Epithelial cell of proximal tubule (primary cell): ENCODE measurements around the gene BACH2. TPM values are rescaled to one million over a fixed set of nuclear protein-coding genes. Genes with fewer than 3 reads are reported as not detected.

ENCODE experiments used
- DNase-seq: peaks from one replicate; pipeline ENCODE4 v3.0.0-alpha.2; 2011; ENCODE audit warnings: low read depth
- H3K4me3 ChIP-seq: 2 replicates; pipeline ENCODE4 v1.5.1; 2011; ENCODE audit warnings: low read depth, mild to moderate bottlenecking, low read length
- CTCF ChIP-seq: conservative IDR thresholded peaks from 2 replicates; pipeline ENCODE4 v1.5.1; 2012; ENCODE audit warnings: low read depth, mild to moderate bottlenecking, low read length
- total RNA-seq: library from RNA; depleted of rRNA; stranded (reverse); fragments of >200 nt; gene quantifications from 2 replicates; pipeline ENCODE4 v1.2.3, GENCODE V29; 2015

Gene BACH2
- total RNA-seq, 1 donor from 2014 or later: 0.69 TPM

GRCh38 chr6:90315986-90316385 lies 19.3 kb upstream of the BACH2 start:
- DNase-seq: no peak
- no peak overlapping the region for H3K4me3 ChIP-seq
- TF ChIP-seq CTCF: no peak

DNA sequence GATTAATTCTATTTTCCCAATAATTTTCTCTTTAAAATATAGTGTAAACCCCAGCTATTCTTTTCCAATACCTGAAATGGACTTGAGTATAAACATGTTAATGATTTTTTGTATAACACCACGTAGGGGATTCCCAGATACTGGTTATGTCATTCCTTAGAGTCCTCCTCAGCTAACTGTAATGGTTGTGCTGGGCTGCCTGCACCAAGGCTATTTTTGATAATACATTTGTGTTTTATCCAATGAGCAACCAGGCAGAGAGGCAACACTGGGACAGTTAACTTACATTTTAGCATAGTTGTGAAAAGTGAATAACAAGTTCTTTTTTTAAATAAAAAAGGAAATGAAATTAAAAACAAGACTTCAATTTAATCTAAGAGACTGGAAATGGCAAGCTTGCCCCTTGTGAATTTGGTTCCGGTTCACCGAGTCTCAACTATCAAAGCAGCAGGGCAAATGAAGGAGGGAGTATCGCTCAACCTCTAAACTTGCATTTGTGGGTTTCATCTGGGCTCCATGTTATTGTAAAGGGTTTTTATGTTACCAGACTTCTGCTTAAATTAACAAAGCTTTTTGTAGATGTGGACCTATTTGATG lies 18.8 kb upstream of the BACH2 start:
- no peak overlapping the region for H3K4me3 ChIP-seq
- no peak for DNase-seq
- no peak for TF ChIP-seq CTCF

- DNase-seq: no peak
- TF ChIP-seq CTCF: no peak
- no peak overlapping the region for H3K4me3 ChIP-seq
Observed at GRCh38 chr6:90314514-90314913, 17.9 kb upstream of the BACH2 start.

- DNase-seq: no peak
- TF ChIP-seq CTCF: no peak
- no peak overlapping the region for H3K4me3 ChIP-seq
Observed at GRCh38 chr6:90311569-90311968, 14.9 kb upstream of the BACH2 start.

GRCh38 chr6:90305800-90306448 lies 9.3 kb upstream of the BACH2 start:
- H3K4me3 ChIP-seq: no peak overlapping the region
- no peak for DNase-seq
- TF ChIP-seq CTCF: no peak

- no peak for TF ChIP-seq CTCF
- DNase-seq: no peak
- no peak overlapping the region for H3K4me3 ChIP-seq
Observed at GRCh38 chr6:90304308-90304707, 7.7 kb upstream of the BACH2 start.

- TF ChIP-seq CTCF: no peak
- no peak for DNase-seq
- no peak overlapping the region for H3K4me3 ChIP-seq
Observed at GRCh38 chr6:90303039-90303438, 6.4 kb upstream of the BACH2 start.
